Mucosa of stomach (tissue), 1 donor: ENCODE data around the gene CC2D2A.

ENCODE experiments used
- H3K27me3 ChIP-seq: one replicate; pipeline ENCODE4 v1.7.0; 2013; ENCODE audit warnings: mild to moderate bottlenecking, low read length; ENCODE audit not compliant: control insufficient read depth, insufficient read depth
- H3K36me3 ChIP-seq: one replicate; pipeline ENCODE4 v1.7.0; 2013; ENCODE audit warnings: low read length; ENCODE audit not compliant: control insufficient read depth, insufficient read depth
- H3K4me1 ChIP-seq: one replicate; pipeline ENCODE4 v1.7.0; 2013; ENCODE audit warnings: mild to moderate bottlenecking, low read length; ENCODE audit not compliant: control insufficient read depth, insufficient read depth
- H3K4me3 ChIP-seq: one replicate; pipeline ENCODE4 v1.7.0; 2013; ENCODE audit warnings: low read length
- H3K9ac ChIP-seq: one replicate; pipeline ENCODE4 v1.7.0; 2013; ENCODE audit warnings: mild to moderate bottlenecking, low read length, moderate library complexity
- H3K9me3 ChIP-seq: one replicate; pipeline ENCODE4 v1.7.0; 2013; ENCODE audit warnings: mild to moderate bottlenecking, low read length, moderate library complexity; ENCODE audit not compliant: control insufficient read depth
- donor health status: Pancreatic carcinoma.

The CC2D2A gene

GRCh38 chr4:15638418-15638817, 168.7 kb downstream of the CC2D2A start:
- no peaks in the 10 kb centered on the region for H3K27me3 ChIP-seq

GRCh38 chr4:15648600-15648999, 178.9 kb downstream of the CC2D2A start:
- Histone ChIP-seq H3K9me3 (no peaks in the 10 kb centered on the region), H3K27me3 (no peaks in the 10 kb centered on the region), H3K9ac (no peak overlapping the region), H3K4me1 (peaks cover 7% of the 10 kb centered on the region), H3K36me3 (no peaks in the 10 kb centered on the region), H3K4me3 (no peak overlapping the region)

More at GRCh38 chr4:15638418-15638817, 168.7 kb downstream of the CC2D2A start:
- Histone ChIP-seq H3K9ac (no peak overlapping the region), H3K36me3 (no peaks in the 10 kb centered on the region), H3K9me3 (no peaks in the 10 kb centered on the region), H3K4me1 (no peaks in the 10 kb centered on the region), H3K4me3 (no peak overlapping the region)

- H3K4me3 ChIP-seq, result no peak overlapping the region
- H3K4me1 ChIP-seq, result peaks cover 7% of the 10 kb centered on the region
- no peaks in the 10 kb centered on the region for H3K9me3 ChIP-seq
- no peak overlapping the region for H3K9ac ChIP-seq
- no peaks in the 10 kb centered on the region for H3K27me3 ChIP-seq
- no peaks in the 10 kb centered on the region for H3K36me3 ChIP-seq
Measured at GRCh38 chr4:15649914-15650545, 180.3 kb downstream of the CC2D2A start.
